ENCODE measurements around the gene OGT.
A peak's percentile ranks its signal among the peaks of the same experiment; 100 is the strongest.
"Not testable (repeated sequence)": the region's sequence is repeated elsewhere in the genome, so short reads cannot be mapped to it uniquely, and the experiment has no call there.

Gene OGT

DNA sequence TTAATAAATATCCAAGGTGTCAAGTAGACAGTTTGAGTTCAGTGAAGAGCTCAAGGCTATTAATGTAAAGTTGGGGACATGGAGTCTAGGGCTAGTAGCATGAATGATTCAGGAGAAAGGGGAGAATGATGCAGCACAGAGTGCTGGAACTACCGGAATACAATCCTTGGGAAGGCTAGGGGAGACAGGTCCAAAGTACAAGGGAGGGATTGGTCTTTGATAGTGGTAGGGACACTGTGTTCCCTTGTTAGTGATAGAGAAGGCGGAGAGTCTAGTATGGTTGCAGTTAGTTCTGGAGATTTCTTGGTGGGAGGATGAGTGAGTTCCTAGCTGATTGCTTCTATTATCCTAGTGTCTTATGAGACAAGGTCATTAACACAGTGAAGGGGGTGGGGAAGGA, 54.0 kb downstream of the OGT start:
- Mint-ChIP-seq H3K36me3 (ENCODE audit: low read depth) (peaks cover 11% of the 10 kb centered on the region), H3K9me3 (no peaks in the 10 kb centered on the region), H3K4me3 (no peak overlapping the region), H3K27ac (peak overlapping the region; percentile 5), H3K27me3 (peaks cover 11% of the 10 kb centered on the region), H3K4me1 (ENCODE audit: low read depth) (peaks cover 2% of the 10 kb centered on the region)
- DNase-seq, result no peak

GRCh38 chrX:71593210-71593609, 60.3 kb downstream of the OGT start:
- not testable (repeated sequence) for H3K27ac Mint-ChIP-seq, DNase-seq, H3K9me3 Mint-ChIP-seq, H3K4me3 Mint-ChIP-seq
- peaks cover 22% of the 10 kb centered on the region for H3K27me3 Mint-ChIP-seq
- peaks cover 12% of the 10 kb centered on the region for H3K4me1 Mint-ChIP-seq (ENCODE audit: low read depth)
- peaks cover 26% of the 10 kb centered on the region for H3K36me3 Mint-ChIP-seq (ENCODE audit: low read depth)

DNA sequence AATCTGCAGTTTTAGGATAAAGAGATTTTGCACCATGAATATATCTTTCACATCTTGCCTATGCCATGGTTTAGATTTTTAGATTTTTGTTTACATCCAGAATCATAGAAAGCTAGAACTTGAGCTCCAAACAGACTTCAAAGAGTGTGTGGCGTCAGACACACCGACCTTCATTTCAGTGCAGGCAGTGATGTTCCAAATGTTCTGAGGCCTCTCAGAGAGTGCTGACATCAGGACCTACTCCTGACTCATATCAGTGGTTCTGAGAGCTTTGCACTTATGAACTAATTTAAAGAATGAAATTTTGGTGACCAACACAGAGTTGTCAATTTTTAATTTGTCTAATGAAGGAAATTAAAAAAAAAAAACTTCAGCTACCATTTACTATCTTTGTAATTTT, 67.1 kb downstream of the OGT start:
- no peak for DNase-seq
- Mint-ChIP-seq H3K27me3 (peaks cover 31% of the 10 kb centered on the region), H3K4me1 (ENCODE audit: low read depth) (peaks cover 43% of the 10 kb centered on the region), H3K27ac (peak overlapping the region; percentile 9), H3K36me3 (ENCODE audit: low read depth) (peaks cover 81% of the 10 kb centered on the region), H3K4me3 (no peak overlapping the region), H3K9me3 (peaks cover 6% of the 10 kb centered on the region)

DNA sequence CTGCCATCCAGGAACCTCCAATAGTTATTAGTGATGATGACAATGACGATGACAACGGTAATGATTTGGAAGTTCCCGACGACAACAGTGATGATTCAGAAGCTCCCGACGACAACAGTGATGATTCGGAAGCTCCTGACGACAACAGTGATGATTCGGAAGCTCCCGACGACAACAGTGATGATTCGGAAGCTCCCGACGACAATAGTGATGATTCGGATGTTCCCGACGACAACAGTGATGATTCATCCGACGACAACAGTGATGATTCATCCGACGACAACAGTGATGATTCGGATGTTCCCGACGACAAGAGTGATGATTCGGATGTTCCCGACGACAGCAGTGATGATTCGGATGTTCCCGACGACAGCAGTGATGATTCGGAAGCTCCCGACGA, 70.7 kb downstream of the OGT start:
- peaks cover 85% of the 10 kb centered on the region for H3K36me3 Mint-ChIP-seq (ENCODE audit: low read depth)
- peak overlapping the region; percentile 94 for H3K27ac Mint-ChIP-seq

DNA sequence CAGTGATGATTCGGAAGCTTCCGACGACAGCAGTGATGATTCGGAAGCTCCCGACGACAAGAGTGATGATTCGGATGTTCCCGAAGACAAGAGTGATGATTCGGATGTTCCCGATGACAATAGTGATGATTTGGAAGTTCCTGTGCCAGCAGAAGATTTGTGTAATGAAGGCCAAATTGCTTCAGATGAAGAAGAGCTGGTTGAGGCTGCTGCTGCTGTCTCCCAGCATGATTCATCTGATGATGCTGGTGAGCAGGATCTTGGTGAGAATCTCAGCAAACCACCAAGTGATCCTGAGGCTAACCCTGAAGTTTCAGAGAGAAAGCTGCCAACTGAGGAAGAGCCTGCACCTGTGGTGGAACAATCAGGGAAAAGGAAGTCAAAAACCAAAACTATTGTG, 71.2 kb downstream of the OGT start:
- Mint-ChIP-seq H3K9me3 (peaks cover 6% of the 10 kb centered on the region), H3K27ac (peak overlapping the region; percentile 89), H3K4me1 (ENCODE audit: low read depth) (peaks cover 66% of the 10 kb centered on the region), H3K27me3 (peaks cover 17% of the 10 kb centered on the region), H3K36me3 (ENCODE audit: low read depth) (peaks cover 89% of the 10 kb centered on the region), H3K4me3 (no peak overlapping the region)
- peak; percentile 3 for DNase-seq

More for the DNA sequence above, 70.7 kb downstream of the OGT start:
- DNase-seq, result peak; percentile 28
- H3K4me3 Mint-ChIP-seq, result peak overlapping the region; percentile 23
- H3K4me1 Mint-ChIP-seq (ENCODE audit: low read depth), result peaks cover 61% of the 10 kb centered on the region
- H3K27me3 Mint-ChIP-seq, result peaks cover 18% of the 10 kb centered on the region
- peaks cover 6% of the 10 kb centered on the region for H3K9me3 Mint-ChIP-seq

GRCh38 chrX:71604796-71605568, 72.1 kb downstream of the OGT start:
- Mint-ChIP-seq H3K9me3 (peaks cover 6% of the 10 kb centered on the region), H3K27me3 (peaks cover 17% of the 10 kb centered on the region), H3K4me3 (no peak overlapping the region), H3K27ac (peak overlapping the region; percentile 89), H3K36me3 (ENCODE audit: low read depth) (peaks cover 88% of the 10 kb centered on the region), H3K4me1 (ENCODE audit: low read depth) (peaks cover 65% of the 10 kb centered on the region)
- peak; percentile 5 for DNase-seq

DNA sequence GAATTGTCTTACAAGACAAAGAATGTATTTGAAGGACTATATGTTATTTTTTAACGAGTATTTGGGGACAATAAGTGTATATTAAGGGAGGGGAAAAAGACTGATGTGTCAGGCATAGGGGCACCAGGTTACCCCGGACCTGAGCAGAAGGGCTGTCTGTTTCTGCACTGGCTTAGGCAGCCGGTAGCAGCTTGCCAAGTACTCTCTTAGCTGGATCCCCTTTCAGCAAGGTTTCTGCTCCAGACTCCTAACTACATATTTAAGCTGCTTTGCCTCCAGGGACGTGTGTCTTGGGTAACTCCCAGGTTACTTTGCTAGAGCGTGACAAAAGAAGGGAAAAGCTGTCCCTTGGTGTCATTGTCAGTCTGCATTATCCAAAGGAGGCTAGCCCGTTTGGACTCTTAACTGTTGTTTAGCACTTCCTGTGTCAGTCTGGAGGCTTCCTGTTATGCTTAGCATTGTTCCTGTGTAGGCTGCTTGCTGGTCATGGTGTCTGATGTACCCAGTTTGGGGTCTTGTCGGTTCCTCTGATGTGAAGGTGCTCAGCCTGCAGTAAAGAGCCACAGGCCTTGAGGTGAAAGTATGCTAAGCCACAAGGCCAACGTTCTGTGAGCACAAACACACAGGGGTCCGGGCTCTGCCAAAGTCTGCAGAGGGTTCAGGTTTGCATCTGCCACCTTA, 73.8 kb downstream of the OGT start:
- Mint-ChIP-seq H3K27me3 (peaks cover 18% of the 10 kb centered on the region), H3K4me1 (ENCODE audit: low read depth) (peaks cover 61% of the 10 kb centered on the region), H3K36me3 (ENCODE audit: low read depth) (peaks cover 88% of the 10 kb centered on the region), H3K9me3 (peaks cover 6% of the 10 kb centered on the region), H3K27ac (peak overlapping the region; percentile 80), H3K4me3 (no peak overlapping the region)
- DNase-seq, result no peak

GRCh38 chrX:71607488-71607887, 74.6 kb downstream of the OGT start:
- H3K27ac Mint-ChIP-seq, result peak overlapping the region; percentile 1
- H3K4me1 Mint-ChIP-seq (ENCODE audit: low read depth), result peaks cover 61% of the 10 kb centered on the region
- no peak for DNase-seq
- H3K9me3 Mint-ChIP-seq, result peaks cover 6% of the 10 kb centered on the region
- H3K36me3 Mint-ChIP-seq (ENCODE audit: low read depth), result peaks cover 85% of the 10 kb centered on the region
- no peak overlapping the region for H3K4me3 Mint-ChIP-seq
- H3K27me3 Mint-ChIP-seq, result peaks cover 20% of the 10 kb centered on the region

DNA sequence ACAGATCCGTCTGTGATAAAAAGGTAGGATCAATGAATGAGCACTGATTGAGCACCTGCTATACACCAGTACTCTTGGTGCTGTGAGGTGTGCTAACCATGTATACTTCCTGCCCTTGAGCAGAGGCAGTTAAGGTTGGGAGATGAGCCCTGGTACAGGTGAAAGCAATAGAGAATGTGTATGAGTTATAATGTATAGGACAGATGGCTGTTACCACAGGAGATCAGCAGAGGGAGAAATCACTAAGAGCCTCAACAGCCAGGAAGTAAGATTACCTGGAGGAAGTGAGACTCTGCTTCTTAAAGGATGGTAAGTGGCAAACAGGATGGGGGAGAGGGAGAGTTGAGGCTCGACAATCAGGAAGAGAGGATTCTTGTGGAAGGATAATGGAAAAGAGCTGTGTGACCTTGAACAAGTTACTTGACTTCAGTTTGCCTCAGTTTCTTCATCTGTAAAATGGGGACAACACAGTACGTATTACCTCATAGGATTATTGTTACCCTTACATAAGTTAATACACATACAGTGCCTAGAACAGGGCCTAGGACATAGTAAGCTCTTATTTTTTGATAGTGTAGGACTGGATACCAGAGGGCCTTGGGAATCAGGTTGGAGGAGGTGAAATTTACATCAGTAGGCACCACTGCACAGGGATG, 76.3 kb downstream of the OGT start:
- H3K4me3 Mint-ChIP-seq, result no peak overlapping the region
- peak; percentile 0 for DNase-seq
- no peaks in the 10 kb centered on the region for H3K9me3 Mint-ChIP-seq
- H3K27ac Mint-ChIP-seq, result peak overlapping the region; percentile 68
- peaks cover 21% of the 10 kb centered on the region for H3K27me3 Mint-ChIP-seq
- peaks cover 51% of the 10 kb centered on the region for H3K4me1 Mint-ChIP-seq (ENCODE audit: low read depth)
- peaks cover 82% of the 10 kb centered on the region for H3K36me3 Mint-ChIP-seq (ENCODE audit: low read depth)

DNA sequence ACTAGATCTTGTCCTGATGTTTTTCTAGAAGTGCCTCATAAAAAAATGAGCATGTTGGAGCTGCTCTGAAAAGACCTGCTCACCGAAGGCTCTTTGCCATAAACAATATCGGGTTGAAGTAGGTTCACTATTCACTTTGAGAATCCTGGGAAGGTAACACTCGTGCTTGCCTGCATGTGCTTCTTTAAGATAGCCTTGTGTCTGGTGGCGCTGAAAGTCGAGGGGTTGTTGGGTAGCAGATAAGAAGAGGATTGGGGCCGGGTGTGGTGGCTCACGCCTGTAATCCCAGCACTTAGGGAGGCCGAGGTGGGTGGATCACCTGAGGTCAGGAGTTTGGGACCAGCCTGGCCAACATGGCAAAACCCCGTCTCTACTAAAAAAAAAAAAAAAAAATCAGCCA, 78.8 kb downstream of the OGT start:
- H3K27ac Mint-ChIP-seq, H3K4me3 Mint-ChIP-seq, H3K9me3 Mint-ChIP-seq: not testable (repeated sequence)
- H3K27me3 Mint-ChIP-seq, result peaks cover 24% of the 10 kb centered on the region
- peaks cover 48% of the 10 kb centered on the region for H3K4me1 Mint-ChIP-seq (ENCODE audit: low read depth)
- DNase-seq, result peak; percentile 8
- H3K36me3 Mint-ChIP-seq (ENCODE audit: low read depth), result peaks cover 82% of the 10 kb centered on the region

DNA sequence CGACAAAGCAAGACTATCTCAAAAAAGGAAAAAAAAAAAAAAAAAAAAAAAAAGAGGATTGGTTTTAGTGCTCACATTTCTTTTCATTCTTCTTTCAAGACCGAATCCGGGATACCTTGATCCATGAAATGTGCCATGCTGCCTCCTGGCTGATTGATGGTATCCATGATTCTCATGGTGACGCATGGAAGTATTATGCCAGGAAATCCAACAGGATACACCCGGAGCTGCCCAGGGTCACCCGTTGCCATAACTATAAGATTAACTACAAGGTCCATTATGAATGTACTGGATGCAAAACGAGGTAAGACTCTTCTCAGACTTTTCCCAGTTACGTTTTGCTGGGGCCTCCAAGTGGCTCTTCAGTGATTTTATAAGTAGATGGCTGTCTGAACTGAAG, 79.4 kb downstream of the OGT start:
- Mint-ChIP-seq H3K4me3 (no peak overlapping the region), H3K27ac (no peak overlapping the region), H3K27me3 (peaks cover 24% of the 10 kb centered on the region), H3K4me1 (ENCODE audit: low read depth) (peaks cover 48% of the 10 kb centered on the region), H3K36me3 (ENCODE audit: low read depth) (peaks cover 85% of the 10 kb centered on the region), H3K9me3 (no peaks in the 10 kb centered on the region)
- DNase-seq, result peak; percentile 3

GRCh38 chrX:71615056-71615455, 82.2 kb downstream of the OGT start:
- Mint-ChIP-seq H3K4me3 (peak overlapping the region; percentile 86), H3K27me3 (peaks cover 17% of the 10 kb centered on the region), H3K9me3 (no peaks in the 10 kb centered on the region), H3K4me1 (ENCODE audit: low read depth) (peaks cover 52% of the 10 kb centered on the region), H3K36me3 (ENCODE audit: low read depth) (peaks cover 71% of the 10 kb centered on the region), H3K27ac (peak overlapping the region; percentile 95)
- no peak for DNase-seq

GRCh38 chrX:71615954-71616353, 83.0 kb downstream of the OGT start:
- H3K27me3 Mint-ChIP-seq, result peaks cover 25% of the 10 kb centered on the region
- peak; percentile 52 for DNase-seq
- H3K36me3 Mint-ChIP-seq (ENCODE audit: low read depth), result peaks cover 69% of the 10 kb centered on the region
- peaks cover 61% of the 10 kb centered on the region for H3K4me1 Mint-ChIP-seq (ENCODE audit: low read depth)
- H3K4me3 Mint-ChIP-seq, result peak overlapping the region; percentile 86
- H3K9me3 Mint-ChIP-seq, result no peaks in the 10 kb centered on the region
- peak overlapping the region; percentile 95 for H3K27ac Mint-ChIP-seq

GRCh38 chrX:71616672-71617529, 84.0 kb downstream of the OGT start:
- peaks cover 60% of the 10 kb centered on the region for H3K36me3 Mint-ChIP-seq (ENCODE audit: low read depth)
- no peaks in the 10 kb centered on the region for H3K9me3 Mint-ChIP-seq
- peak; percentile 55 for DNase-seq
- peak overlapping the region; percentile 95 for H3K27ac Mint-ChIP-seq
- H3K4me1 Mint-ChIP-seq (ENCODE audit: low read depth), result peaks cover 66% of the 10 kb centered on the region
- H3K27me3 Mint-ChIP-seq, result peaks cover 26% of the 10 kb centered on the region
- H3K4me3 Mint-ChIP-seq, result peak overlapping the region; percentile 86

All from activated T-cell treated with anti-CD3 and anti-CD28 coated beads, Interleukin-2, amount 50 U/mL, for 24 hours (primary cell).